ENCODE measurements around the gene ATG4B. TPM values are rescaled to one million over a fixed set of nuclear protein-coding genes. Genes with fewer than 3 reads are reported as not detected.

Gene ATG4B
- total RNA-seq, 1 donor from 2014 or later: 46.4 TPM

DNA sequence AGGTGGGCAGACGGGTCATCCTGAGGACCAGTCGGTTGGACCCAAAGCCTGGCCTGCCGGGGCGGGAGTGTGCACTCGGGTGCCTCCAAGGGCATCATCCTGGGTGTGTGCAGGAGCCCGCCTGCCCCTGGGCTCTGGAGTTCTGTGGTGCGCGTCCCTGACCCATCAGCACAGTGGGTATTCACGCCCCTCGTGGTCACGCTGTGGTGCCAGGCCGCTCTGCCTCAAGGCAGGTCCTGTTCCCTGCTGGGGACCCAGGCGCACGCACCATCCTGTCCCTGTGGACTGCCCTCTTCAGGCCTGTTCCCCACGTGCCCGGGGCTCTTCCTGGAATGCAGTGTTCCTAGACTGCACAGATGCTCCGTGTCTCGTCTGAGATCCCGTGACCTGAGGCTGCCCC is 82.6 kb downstream of the ATG4B start:
- intact Hi-C loops (cut with DNase I): no loop called here
- DNase-seq (ENCODE audit: low spot score): no peak

DNA sequence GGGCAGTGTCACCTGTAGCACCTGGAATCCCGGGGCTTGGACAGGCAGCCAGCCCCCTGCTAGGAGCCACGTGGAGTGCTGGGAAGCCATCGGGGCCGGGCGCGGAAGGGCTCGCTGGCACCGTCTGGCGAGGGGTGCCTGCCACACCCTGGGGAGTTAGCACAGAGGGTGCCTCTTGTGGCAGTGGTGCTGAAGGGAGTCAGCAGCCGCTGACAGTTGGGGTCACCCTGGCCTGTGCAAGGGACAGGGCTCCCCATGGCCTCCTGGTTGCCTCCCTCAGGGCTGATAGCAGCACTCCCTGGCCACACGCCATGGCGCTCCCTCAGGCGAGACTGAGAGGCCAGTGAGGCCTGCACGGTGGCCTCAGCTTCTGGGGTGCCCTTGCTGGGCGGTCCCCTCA is 83.1 kb downstream of the ATG4B start:
- intact Hi-C loops (cut with DNase I): no loop called here
- DNase-seq (ENCODE audit: low spot score): no peak

DNA sequence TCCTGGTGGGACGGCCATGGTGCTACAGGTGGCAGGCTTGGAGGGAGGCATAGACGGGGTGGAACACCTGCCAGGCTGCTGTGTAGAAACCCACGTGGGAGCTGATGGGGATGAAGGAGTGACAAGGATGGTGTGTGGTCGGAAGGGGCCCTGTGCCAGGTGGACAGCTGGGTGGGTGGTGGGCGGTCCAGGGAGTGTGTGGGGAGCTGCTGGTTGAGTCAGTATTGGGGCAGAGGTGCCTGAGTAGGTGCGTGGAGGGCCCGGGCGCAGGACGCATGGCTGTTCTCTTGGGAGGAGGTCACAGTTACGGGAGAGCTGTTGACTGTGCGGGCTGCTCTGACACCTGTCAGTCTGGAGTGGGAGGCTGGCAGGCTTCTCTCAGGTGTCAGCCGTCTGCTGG is 84.4 kb downstream of the ATG4B start:
- no peak for DNase-seq (ENCODE audit: low spot score)
- intact Hi-C loops (cut with DNase I): no loop called here

DNA sequence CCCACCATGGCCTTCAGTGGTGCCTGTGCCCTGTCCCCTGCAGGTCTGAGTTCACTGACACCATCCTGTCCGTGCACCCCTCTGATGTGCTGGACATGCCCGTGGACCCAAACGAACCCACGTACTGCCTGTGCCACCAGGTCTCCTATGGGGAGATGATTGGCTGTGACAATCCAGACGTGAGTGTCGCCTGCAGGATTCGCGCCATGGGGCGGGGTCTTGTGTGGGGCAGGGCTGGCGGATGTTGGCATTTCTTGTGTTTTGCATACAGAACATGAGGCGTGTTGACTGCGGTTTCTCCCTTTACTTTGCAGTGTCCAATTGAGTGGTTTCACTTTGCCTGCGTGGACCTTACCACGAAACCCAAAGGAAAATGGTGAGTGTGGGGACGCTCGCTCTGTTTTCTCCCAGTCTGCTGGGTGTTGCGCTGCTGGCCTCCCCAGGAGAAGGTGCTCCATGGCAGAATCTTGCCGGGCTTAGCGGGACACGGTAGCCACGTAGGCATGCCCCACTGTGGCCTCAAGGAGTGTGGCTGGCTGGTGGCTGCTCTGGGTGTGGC is 85.5 kb downstream of the ATG4B start:
- no peak for DNase-seq (ENCODE audit: low spot score)
- intact Hi-C loops (cut with DNase I): no loop called here

Other genes with a start within 250 kb of the ATG4B start
- gene STK25, start 129.1 kb upstream of the ATG4B start, total RNA-seq: 95.9 TPM
- 4.5 TPM for gene BOK, start 78.9 kb upstream of the ATG4B start, total RNA-seq
- 73.2 TPM for gene THAP4, start 535 bp upstream of the ATG4B start, total RNA-seq
- 10.5 TPM for gene DTYMK, start 49.1 kb downstream of the ATG4B start, total RNA-seq
- gene ING5, start 64.3 kb downstream of the ATG4B start, total RNA-seq: 14.9 TPM
- 15.7 TPM for gene D2HGDH, start 96.9 kb downstream of the ATG4B start, total RNA-seq
- gene GAL3ST2, start 139.1 kb downstream of the ATG4B start, total RNA-seq: not detected
- gene NEU4, start 171.5 kb downstream of the ATG4B start, total RNA-seq: not detected
- gene PDCD1, start 221.2 kb downstream of the ATG4B start, total RNA-seq: 2.0 TPM
- 0.08 TPM for gene RTP5, start 232.0 kb downstream of the ATG4B start, total RNA-seq

All from cardiac septum (tissue), 1 donor.